Activated naive CD4-positive, alpha-beta T cell (primary cell): ENCODE results near the gene CEP85.

Experiments
- DNase-seq, 4 experiments: peaks; one replicate each; lab custom pipeline; 2025; lab: John Stamatoyannopoulos, UW

Gene CEP85

DNA sequence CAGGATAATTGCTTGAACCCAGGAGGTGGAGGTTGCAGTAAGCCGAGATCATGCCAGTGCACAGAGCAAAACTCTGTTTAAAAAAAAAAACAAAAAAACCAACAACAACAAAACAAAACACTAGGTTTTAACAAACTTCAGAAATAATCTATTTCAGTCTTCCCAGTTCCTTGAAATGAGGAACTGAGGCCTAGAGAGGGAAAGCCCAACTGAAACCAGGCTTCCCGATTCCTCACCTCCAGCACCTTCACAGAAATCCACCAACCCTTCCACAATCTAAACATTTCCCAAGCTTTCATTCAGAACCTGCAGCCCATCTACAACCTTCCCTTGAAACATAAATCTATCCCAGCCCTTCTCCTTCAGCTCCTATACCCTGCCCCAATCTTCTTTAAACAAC lies 83.1 kb downstream of the CEP85 start:
- DNase-seq = no peak

DNA sequence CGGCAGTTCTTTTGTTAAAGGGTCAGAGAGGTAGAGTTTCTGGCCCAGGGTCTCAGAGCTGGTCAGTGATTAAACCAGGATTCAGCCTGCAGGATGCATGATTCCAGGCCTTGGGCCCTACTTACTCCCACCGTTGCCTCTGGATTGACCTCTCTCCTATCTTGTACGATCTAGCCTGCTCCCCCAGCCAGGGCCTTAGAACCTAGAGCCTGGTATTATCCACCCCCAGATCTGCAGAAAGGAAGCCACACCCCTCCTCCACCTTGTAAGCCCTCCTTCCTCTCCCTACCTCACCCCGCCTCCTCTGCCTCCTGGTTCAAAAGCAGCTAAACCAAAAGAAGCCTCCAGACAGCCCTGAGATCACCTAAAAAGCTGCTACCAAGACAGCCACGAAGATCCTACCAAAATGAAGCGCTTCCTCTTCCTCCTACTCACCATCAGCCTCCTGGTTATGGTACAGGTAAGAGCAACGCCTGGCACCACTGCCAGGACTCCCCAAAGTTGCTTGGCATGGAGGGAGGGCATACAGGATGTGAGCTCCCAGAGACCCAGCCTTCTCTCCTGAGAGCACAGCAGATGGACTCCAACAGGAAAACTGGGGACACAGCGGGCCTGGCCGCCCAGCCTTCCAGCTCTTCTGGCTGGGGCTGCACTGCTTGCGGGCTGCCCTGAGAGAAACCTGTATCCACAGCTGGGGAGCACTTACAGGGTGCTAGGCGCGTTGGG lies 83.8 kb downstream of the CEP85 start, which contains the start of gene CD52:
Gene CD52 (plus strand): TSS at position 347 of the 726 bp plus-strand sequence. CDS start 60 bp downstream, at position 407.
- peak in 2 of 4 experiments; percentile 46 to 59 for DNase-seq

DNA sequence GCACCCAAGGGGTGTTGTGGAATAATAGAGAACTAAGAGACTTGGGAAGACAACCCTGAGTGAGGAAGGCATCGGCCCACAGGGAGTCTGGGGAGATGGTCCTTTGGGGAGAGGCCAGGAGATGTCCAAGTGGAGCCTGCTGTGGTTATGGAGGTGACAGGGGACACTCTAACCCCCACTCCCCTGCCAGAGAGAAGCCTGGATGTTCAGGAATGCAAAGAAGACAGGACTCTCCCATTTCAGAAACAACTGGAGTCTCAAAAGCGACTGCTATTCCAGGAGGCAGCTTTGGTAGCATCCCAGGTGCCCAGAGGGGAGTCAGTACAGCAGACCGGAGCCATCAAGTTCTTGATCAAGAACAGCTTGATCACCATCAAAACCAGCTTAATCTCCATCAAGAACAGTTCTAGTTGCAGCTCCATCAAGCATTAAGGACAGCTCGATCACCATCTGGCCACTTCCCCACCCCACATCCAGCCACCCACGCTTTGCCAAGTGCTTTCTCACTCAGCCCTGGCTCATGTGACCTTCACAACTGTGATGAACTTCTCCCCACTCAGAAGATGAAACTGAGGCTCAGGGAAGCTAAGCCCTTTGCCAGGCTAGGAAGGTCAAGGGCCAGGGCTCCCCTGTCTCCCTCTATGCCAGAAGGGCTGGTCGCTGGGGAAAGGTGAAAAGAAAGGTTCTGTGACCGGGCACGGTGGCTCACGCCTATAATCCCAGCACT lies 84.5 kb downstream of the CEP85 start:
- DNase-seq = no peak

DNA sequence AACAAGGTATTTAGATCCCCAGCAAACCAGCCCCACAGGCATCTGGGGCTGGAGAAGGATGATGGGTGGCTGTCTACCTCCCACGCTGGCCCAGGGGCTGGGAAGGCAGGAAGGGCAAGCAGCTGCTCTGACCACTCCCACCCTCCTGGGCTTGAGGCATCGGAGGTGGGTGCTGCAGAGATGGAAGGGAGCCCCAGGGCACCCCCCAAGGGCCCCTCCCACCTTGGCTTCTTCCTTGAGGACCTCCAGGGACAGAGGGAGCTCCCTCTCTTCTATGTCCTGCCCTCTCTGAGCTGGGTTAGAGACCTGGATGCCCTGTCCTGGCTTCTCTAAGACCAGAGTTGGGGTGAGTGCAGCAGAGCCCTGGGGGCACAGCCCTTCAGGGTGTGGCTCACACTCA lies 86.9 kb downstream of the CEP85 start:
- no peak for DNase-seq

DNA sequence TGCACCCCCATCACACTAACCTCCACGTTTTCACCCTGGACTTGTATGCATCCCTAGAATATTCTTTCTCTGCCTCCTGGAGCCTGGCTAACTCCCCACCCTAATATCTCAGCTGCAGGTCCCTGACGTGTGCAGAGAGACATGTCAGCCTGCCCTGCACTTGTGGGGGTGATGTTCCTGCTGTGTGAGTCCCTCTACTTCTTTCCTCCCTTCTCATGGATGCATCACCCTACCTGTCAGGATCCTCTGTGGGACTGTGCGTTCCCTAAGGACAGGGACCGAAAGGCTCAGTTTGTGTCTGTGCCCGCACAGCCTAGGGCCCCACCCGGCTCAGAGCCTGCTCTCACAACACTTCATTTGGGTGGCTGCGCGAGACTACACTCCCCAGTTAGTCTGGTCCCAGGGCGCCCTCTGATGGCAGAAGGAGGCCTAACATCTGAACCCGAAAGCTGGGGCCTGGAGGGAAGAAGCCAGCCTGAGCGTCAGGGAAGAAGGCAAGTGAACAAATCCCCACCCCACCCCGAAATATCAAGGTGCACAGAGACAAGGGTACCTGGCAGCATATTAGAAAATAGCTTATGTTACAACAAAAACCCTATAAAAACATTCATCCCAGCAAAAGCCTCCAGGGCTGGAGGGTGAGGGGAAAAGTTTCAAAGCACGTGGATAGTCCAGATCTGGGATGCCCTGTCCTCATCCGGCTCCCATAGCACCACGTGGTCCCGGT lies 87.5 kb downstream of the CEP85 start:
- DNase-seq = peak; percentile 92 to 97 (median 94)

DNA sequence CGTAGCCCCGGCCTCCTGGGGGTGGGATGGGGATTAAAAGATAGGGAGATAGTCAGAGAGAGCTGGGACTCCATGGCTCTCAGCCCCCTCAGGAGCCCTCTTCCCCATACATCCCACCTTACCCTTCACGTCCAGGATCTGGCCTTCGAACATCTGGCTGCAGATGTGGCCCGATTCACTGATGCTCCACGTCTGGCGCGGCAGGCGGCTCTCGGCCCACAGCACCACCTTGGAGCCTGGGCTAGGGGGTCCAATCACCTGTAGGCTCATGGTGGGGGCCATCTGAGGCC lies 88.0 kb downstream of the CEP85 start:
- DNase-seq = no peak

DNA sequence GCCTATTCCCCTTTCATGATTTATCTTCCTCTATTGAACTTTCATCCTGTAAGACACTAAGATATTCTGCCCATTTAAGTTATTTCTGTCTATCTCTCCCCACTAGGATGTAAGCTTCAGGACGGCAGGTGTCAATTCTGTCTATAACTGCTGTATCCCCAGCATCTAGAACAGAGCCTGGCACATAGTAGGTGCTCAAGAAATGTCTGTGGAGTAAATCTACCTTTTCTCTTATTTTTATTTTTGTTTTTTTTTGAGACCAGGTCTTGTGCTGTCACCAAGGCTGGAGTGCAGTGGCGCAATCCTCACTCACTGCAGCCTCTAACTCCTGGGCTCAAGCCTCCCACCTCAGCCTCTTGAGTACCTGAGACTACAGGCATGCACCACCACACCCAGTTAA lies 89.4 kb downstream of the CEP85 start:
- no peak for DNase-seq

DNA sequence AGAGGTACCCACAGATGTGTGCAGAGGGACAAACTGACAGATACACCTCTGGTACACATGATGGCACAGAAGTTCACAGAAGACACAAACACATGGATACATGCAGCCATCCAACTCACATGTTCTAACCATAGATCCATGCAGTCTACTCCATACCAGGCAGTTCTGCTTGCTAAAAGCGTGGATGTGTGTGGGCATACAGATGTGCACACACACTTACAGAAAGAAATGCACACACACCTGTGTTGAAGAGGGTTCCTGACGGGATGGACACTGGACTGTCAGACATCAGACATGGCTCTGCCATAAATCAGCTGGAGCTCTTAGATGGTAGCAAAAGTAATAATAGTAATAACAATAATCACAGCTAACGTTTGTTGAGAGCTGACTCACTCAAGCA lies 90.5 kb downstream of the CEP85 start:
- DNase-seq = no peak

DNA sequence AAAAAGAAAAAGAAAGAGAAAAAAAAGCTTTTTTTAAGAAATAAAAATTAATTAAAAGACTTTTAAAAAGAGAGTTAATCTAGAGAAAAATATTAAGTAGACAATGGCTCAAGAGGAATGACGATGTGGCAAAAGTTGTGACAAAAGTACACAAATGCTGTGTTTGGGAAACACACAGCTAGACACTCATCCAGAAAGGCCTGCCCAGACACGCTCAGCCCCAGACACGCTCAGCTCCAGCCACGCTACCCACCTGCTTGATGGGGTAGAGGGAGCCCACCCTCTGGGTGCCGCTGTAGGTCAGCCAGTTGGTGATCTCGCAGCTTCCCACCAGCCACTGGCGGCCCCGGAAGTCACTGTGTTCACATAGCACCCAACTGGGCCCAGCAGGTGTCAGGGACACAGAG lies 94.0 kb downstream of the CEP85 start:
- no peak for DNase-seq
